HG02642 (cell line): ENCODE results near the gene SARS2.
"Not testable (repeated sequence)": the region's sequence is repeated elsewhere in the genome, so short reads cannot be mapped to it uniquely, and the experiment has no call there.

Experiments
- ATAC-seq: cut with Tn5 transposase; IDR thresholded peaks from one replicate; pipeline ENCODE4 v1.9.1; 2021; ENCODE audit warnings: mild to moderate bottlenecking; ENCODE audit not compliant: unreplicated experiment, poor library complexity

The SARS2 gene

DNA sequence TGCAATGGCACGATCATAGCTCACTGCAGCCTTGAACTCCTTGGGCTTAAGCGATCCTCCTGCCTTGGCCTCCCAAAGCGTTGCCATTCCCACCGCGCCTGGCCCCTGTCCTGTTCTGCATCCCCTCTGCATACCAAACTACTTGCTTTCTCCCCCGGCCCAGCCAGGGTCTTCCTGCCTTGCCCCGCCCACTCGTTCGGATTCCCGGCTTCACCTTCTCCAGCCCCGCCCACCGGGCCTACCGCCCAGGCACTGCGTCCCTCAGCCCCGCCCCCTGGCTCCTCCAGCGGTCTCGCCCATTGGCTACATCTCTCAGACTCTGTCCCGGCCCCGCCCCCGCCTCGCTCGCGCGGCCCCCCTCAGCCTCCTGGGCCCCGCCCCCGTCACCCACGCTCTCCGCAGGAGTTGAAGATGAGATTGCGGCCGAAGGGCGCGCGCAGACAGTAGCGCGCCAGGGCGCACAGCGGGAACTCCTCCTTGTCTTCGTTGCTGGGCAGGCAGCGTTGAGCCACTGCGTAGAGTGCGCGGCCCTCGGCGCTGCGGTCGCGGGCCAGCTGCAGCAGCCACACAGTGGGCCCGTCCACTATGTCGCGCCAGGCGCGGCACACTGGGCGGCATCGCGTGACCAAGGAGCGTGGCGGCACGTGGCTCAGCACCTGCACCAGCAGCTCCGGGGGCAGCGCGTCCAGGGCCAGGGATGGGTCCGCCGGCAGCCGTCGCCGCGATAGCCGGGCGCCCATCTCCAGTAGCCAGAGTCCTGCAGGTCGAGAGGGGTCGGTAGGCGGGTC, 19.2 kb upstream of the SARS2 start:
- peak; percentile 56 for ATAC-seq

DNA sequence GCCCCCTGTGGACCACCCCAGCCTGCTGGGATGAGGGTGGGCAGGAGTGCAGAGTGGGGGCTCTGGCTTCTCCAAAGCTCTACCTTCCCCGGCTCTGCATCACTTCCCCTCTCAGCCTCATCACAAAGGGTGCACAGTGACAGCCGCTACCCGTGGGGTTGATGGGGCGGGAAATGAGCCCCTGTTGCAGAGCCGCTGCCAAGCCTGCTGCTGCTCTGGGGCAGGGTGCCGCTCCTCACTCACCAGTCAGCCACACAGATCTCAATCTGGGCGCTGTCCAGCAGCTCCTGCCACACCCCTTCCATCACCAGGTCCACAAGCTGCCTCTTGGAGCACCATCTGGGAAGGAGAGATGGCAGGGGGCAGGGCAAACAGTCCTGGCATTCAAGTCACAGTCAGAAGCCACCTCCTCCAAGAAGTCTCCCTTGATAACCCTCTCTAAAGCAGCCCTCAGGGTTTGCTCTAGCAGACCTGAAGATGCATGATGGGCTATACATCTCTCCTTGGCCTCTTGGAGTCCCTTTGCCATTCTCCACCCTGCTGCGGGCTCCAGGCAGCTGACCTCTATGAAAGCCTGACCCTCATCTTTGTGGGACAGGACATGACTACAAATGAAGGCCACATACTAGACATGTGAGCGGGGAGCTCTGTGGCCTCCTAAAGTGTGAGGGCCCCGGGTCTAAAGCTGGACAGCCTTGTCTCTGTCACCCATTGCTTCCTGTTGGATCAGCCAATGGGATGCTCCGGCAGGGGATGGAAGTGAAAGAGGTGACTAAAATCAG, 15.9 kb upstream of the SARS2 start:
- no peak for ATAC-seq

- no peak for ATAC-seq
These were observed 15.1 kb upstream of the SARS2 start for GRCh38 chr19:38945562-38946228.

DNA sequence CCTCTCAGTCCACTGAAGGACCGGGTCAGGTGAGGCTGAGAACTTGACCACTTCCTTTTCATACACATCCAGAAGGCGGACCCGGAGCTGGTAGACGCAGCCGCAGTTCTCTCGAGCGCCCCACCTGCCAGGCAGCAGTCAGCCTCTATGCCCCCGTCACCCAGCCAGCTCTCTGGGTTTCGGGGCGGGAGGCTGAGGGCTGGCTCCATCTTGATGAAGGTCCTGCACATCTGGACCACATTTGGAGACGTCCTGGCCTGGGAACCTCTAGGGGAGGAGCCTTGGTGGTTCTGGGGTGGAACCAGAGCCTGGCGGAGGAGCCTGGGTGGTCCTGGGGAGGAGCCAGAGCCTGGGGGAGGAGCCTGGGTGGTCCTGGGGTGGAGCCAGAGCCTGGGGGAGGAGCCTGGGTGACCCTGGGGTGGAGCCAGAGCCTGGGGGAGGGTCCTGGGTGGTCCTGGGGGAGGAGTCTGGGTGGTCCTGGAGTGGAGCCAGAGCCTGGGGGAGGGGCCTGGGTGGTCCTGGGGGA, 14.5 kb upstream of the SARS2 start:
- no peak for ATAC-seq

DNA sequence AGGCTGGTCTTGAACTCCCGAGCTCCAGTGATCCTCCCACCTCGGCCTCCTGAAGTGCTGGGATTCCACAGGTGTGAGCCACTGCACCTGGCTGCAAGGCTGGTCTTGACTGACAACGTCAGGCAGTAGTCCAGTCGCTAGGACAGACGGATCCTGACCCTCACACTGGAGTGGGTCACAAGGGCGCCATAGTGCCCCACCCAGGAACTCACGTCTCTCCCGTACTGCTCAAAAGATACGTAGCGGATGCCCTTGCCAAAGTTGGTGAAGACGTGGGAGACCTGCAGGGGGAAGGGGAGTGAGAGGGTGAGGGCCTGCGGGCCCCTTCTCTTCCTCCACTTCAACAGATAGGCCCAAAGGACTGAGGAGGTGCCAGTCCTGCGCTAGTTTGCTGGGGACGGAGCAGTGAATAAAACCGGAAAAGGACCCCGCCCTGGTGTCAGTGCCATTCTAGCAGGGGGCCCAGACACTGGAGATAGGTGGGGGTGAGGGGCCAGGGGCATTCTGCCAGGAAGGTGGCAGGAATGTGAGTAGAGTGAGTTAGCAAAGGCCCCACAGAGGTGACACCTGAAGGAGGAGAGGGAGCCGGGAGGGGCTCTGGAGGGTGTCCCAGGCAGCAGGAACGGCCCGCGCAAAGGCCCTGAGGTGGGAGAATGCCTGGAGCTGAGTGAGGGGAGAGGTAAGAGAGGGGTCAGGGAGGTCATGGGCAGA, 12.1 kb upstream of the SARS2 start:
- no peak for ATAC-seq

GRCh38 chr19:38941979-38942378, 11.4 kb upstream of the SARS2 start:
- ATAC-seq = no peak

DNA sequence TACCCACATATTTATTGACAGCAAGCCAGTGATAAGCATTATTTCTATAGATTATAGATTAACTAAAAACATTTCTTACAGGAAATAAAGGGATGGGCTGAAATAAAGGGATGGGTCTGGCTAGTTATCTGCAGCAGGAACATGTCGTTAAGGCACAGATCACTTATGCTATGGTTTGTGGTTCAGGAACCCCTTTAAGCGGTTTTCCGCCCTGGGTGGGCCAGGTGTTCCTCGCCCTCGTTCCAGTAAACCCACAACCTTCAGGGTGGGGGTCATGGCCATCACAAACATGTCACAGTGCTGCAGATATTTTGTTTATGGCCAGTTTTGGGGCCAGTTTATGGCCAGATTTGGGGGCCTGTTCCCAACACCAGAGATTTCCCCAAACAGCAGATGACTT, 10.9 kb upstream of the SARS2 start:
- ATAC-seq = not testable (repeated sequence)

GRCh38 chr19:38939957-38940356, 9.4 kb upstream of the SARS2 start:
- ATAC-seq = no peak

DNA sequence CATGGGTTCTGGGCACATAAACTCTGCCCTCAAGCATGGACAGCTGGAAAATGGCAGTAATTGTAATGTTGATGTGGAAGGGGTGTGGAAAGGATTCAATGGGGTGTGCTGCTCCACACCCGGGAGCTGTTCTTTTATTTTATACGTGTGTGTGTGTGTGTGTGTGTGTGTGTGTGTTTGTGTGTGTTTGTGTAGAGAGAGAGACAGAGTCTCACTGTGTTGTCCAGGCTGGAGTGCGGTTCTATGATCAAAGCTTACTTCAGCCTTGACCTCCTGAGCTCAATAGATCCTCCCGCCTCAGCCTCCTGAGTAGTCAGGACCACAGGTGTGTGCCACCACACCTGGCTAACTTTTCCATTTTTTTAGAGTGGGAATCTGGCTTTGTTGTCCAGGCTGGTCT, 3.0 kb upstream of the SARS2 start:
- no peak for ATAC-seq

DNA sequence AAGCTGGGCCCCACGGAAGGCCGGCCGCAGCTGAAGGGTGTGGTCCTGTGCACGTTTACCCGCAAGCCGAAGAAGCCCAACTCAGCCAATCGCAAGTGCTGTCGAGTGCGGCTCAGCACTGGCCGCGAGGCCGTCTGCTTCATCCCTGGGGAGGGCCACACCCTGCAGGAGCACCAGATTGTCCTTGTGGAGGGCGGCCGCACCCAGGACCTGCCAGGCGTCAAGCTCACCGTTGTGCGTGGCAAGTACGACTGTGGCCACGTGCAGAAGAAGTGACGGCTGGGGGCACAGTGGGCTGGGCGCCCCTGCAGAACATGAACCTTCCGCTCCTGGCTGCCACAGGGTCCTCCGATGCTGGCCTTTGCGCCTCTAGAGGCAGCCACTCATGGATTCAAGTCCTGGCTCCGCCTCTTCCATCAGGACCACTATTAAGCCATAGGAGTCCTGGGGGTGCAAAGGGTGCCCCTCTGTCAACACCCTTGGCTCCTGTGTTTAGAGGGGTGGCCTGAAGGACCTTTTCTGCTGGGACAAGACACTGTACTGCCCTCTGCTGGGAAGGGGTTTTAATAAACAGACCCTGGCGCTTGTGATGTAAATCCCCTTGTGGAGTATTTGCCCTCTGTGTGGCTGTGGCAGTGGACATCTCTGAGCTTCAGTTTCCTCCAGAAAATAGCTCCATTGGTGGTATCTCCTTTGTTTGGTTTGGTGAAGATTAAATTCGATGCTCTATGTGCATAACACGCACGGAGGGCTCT, 2.0 kb upstream of the SARS2 start:
- no peak for ATAC-seq

GRCh38 chr19:38931521-38931793, 894 bp upstream of the SARS2 start:
- ATAC-seq = no peak

- peak; percentile 92 for ATAC-seq
These were observed 385 bp upstream of the SARS2 start, which contains the start of gene MRPS12 for GRCh38 chr19:38930776-38931520. Gene MRPS12 (plus strand): TSS chr19:38930944. CDS start chr19:38931295, 351 bp downstream.

DNA sequence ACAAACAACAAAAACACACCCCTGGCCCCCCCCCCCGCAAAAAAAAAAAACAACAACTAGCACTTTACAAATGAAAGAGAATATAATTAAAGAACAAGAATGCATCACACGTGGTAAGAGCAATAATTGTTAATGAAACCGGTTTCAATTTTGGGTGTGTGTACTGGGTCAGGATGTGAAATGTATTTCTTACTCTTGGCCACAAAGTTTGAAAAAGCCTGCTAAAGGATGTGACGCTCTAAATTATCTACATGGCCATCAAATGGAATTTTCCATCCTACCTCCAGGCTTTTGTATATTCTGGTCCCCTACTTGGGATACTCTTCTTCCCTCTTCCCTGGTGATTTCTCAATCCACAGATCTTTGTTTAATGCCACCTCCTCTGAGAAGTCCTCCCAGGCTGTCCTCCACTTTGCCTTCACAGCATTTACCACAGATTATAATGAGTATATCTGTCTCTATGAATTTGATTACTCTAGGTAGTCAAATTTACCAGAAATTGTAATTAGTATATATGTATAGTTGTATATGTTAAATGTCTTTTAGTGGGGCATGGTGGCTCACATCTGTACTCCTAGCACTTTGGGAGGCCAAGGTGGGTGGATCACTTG, 2.1 kb downstream of the SARS2 start:
- no peak for ATAC-seq

DNA sequence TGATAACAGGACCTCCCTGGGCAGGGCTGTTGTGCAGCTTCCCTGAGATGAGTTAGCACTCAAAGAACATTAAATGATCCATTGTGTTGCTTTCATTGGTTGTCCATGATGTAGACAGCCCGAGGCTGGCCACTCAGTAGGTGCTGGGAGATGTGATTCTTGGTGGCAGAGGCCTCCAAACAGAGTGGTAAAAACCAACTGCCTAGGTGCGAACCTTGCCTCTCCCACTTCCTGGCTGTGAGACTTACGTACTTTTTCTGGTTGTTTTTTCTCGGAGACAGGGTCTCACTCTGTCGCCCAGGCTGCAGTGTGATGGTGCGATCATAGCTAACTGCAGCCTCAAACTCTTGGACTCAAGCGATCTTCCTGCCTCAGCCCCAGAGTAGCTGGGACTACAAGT, 6.2 kb downstream of the SARS2 start:
- no peak for ATAC-seq

- ATAC-seq = no peak
These were observed 8.1 kb downstream of the SARS2 start for GRCh38 chr19:38922482-38922881.

GRCh38 chr19:38921420-38922274, 8.9 kb downstream of the SARS2 start:
- no peak for ATAC-seq

DNA sequence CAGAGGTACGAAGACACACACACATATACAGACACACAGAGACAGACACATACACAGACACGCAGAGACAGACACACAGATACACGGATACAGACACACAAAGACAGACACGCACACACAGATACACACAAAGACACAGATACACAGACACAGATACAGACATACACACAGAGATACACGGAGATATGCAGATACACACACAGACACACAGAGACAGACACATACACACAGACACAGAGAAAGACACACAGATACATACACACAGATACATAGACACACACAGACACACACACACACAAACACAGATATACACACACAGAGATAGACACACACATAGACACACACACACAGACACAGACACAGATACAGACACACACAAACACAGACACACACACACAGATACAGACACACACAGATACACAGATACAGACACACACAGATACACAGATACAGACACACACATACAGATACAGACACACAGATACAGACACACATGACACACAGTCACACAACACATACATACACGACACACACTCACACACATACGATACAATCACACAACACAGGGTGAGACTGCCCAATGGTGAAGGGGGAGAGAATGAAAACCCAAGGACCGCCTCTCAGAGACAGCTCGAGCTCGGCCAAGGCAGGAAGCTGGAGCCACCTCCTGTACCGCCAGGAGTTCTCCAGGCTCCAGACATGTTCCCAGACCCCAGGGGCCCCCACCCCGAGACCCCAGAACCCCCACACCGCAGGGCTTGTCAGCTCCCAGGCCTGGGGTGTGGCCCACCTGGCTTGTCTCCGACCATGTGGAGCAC, 9.8 kb downstream of the SARS2 start:
- no peak for ATAC-seq
